HG03108 (cell line): ENCODE results near the gene MCF2L2.
A peak's percentile ranks its signal among the peaks of the same experiment; 100 is the strongest.
"Not testable (repeated sequence)": the region's sequence is repeated elsewhere in the genome, so short reads cannot be mapped to it uniquely, and the experiment has no call there.

Source experiments
- ATAC-seq: cut with Tn5 transposase; IDR thresholded peaks from one replicate; pipeline ENCODE4 v1.9.1; 2021; ENCODE audit warnings: moderate library complexity; ENCODE audit not compliant: unreplicated experiment

The MCF2L2 gene

GRCh38 chr3:183428447-183429211 lies at the start of gene MCF2L2:
TSS of gene MCF2L2 (minus strand) at chr3:183428619. CDS start at chr3:183427977, 642 bp downstream.
- ATAC-seq: peak; percentile 49

GRCh38 chr3:183477801-183478456 lies 49.5 kb upstream of the MCF2L2 start:
- ATAC-seq: no peak

- not testable (repeated sequence) for ATAC-seq
Measured at GRCh38 chr3:183475764-183476162, 47.3 kb upstream of the MCF2L2 start.

GRCh38 chr3:183475016-183475763 lies 46.8 kb upstream of the MCF2L2 start:
- ATAC-seq: no peak

- no peak for ATAC-seq
Measured at GRCh38 chr3:183473969-183474368, 45.5 kb upstream of the MCF2L2 start.

- no peak for ATAC-seq
Measured at GRCh38 chr3:183472155-183472554, 43.7 kb upstream of the MCF2L2 start.

- no peak for ATAC-seq
Measured at GRCh38 chr3:183468424-183468823, 40.0 kb upstream of the MCF2L2 start.

GRCh38 chr3:183466575-183466974 lies 38.2 kb upstream of the MCF2L2 start:
- no peak for ATAC-seq

- not testable (repeated sequence) for ATAC-seq
Measured at GRCh38 chr3:183465710-183466109, 37.3 kb upstream of the MCF2L2 start.

- no peak for ATAC-seq
Measured at GRCh38 chr3:183464480-183464879, 36.1 kb upstream of the MCF2L2 start.

- ATAC-seq: no peak
Measured at GRCh38 chr3:183460081-183461055, 31.9 kb upstream of the MCF2L2 start.

GRCh38 chr3:183455089-183455488 lies 26.7 kb upstream of the MCF2L2 start:
- no peak for ATAC-seq

GRCh38 chr3:183454064-183454463 lies 25.6 kb upstream of the MCF2L2 start:
- ATAC-seq: no peak

GRCh38 chr3:183449791-183450190 lies 21.4 kb upstream of the MCF2L2 start:
- no peak for ATAC-seq

- ATAC-seq: no peak
Measured at GRCh38 chr3:183449391-183449790, 21.0 kb upstream of the MCF2L2 start.

GRCh38 chr3:183448369-183449128 lies 20.1 kb upstream of the MCF2L2 start:
- no peak for ATAC-seq

- no peak for ATAC-seq
Measured at GRCh38 chr3:183447206-183448001, 19.0 kb upstream of the MCF2L2 start.

GRCh38 chr3:183446838-183447205 lies 18.4 kb upstream of the MCF2L2 start:
- no peak for ATAC-seq

- no peak for ATAC-seq
Measured at GRCh38 chr3:183444748-183445147, 16.3 kb upstream of the MCF2L2 start.
